HG02571 (cell line): ENCODE results near the gene CDH23.

Experiments used
- ATAC-seq: cut with Tn5 transposase; IDR thresholded peaks from one replicate; pipeline ENCODE4 v1.9.1; 2021; ENCODE audit warnings: mild to moderate bottlenecking, moderate library complexity; ENCODE audit not compliant: unreplicated experiment

The CDH23 gene

GRCh38 chr10:71648254-71648932 lies 251.7 kb downstream of the CDH23 start:
- no peak for ATAC-seq

- ATAC-seq = no peak
Measured at GRCh38 chr10:71648933-71649320, 252.2 kb downstream of the CDH23 start.

GRCh38 chr10:71649631-71650030 lies 252.9 kb downstream of the CDH23 start:
- no peak for ATAC-seq

GRCh38 chr10:71650397-71650796 lies 253.7 kb downstream of the CDH23 start:
- ATAC-seq = no peak

- ATAC-seq = no peak
Measured at GRCh38 chr10:71651428-71651827, 254.7 kb downstream of the CDH23 start.

GRCh38 chr10:71651928-71652327 lies 255.2 kb downstream of the CDH23 start:
- no peak for ATAC-seq

GRCh38 chr10:71653044-71653443 lies 256.3 kb downstream of the CDH23 start:
- ATAC-seq = no peak

GRCh38 chr10:71656220-71656619 lies 259.5 kb downstream of the CDH23 start:
- ATAC-seq = no peak

GRCh38 chr10:71657604-71658466 lies 261.1 kb downstream of the CDH23 start:
- ATAC-seq = no peak

- no peak for ATAC-seq
Measured at GRCh38 chr10:71658467-71658745, 261.7 kb downstream of the CDH23 start.

GRCh38 chr10:71659111-71659634 lies 262.5 kb downstream of the CDH23 start:
- no peak for ATAC-seq

- ATAC-seq = no peak
Measured at GRCh38 chr10:71659737-71660136, 263.0 kb downstream of the CDH23 start.

- ATAC-seq = no peak
Measured at GRCh38 chr10:71660313-71660712, 263.6 kb downstream of the CDH23 start.

GRCh38 chr10:71661060-71661622 lies 264.4 kb downstream of the CDH23 start:
- no peak for ATAC-seq

GRCh38 chr10:71661779-71662336 lies 265.1 kb downstream of the CDH23 start:
- ATAC-seq = no peak

- no peak for ATAC-seq
Measured at GRCh38 chr10:71663311-71663710, 266.6 kb downstream of the CDH23 start.

GRCh38 chr10:71664585-71664984 lies 267.9 kb downstream of the CDH23 start:
- no peak for ATAC-seq

- ATAC-seq = no peak
Measured at GRCh38 chr10:71665456-71665855, 268.7 kb downstream of the CDH23 start.

GRCh38 chr10:71666639-71667386 lies 270.1 kb downstream of the CDH23 start:
- no peak for ATAC-seq

GRCh38 chr10:71667387-71667752 lies 270.6 kb downstream of the CDH23 start:
- ATAC-seq = no peak
